Gastrocnemius medialis (tissue), 4 donors: ENCODE data around the gene AKIP1.

Source experiments
- POLR2A ChIP-seq, 2 donors: fragments of 450-650 bp; IDR thresholded peaks; one replicate each; pipeline ENCODE4 v1.6.1; 2017; ENCODE audit warnings: antibody characterized with exemption in 2 of 2, mild to moderate bottlenecking in 2 of 2, moderate library complexity in 2 of 2
- TF ChIP-seq, protein P1 (sequence below), 5 experiments: fragments of 450-650 bp in 3 of 5; fragments of 200-600 bp in 2 of 5; sonication (generic) in 2 of 5; IDR thresholded peaks in 4 of 5; conservative IDR thresholded peaks in 1 of 5; 1 replicate in 4 of 5; 2 replicates in 1 of 5; pipeline ENCODE4 v1.5.1; 2016 to 2019; ENCODE audit warnings: antibody characterized with exemption in 5 of 5, mild to moderate bottlenecking in 3 of 5, moderate library complexity in 3 of 5

DNA sequence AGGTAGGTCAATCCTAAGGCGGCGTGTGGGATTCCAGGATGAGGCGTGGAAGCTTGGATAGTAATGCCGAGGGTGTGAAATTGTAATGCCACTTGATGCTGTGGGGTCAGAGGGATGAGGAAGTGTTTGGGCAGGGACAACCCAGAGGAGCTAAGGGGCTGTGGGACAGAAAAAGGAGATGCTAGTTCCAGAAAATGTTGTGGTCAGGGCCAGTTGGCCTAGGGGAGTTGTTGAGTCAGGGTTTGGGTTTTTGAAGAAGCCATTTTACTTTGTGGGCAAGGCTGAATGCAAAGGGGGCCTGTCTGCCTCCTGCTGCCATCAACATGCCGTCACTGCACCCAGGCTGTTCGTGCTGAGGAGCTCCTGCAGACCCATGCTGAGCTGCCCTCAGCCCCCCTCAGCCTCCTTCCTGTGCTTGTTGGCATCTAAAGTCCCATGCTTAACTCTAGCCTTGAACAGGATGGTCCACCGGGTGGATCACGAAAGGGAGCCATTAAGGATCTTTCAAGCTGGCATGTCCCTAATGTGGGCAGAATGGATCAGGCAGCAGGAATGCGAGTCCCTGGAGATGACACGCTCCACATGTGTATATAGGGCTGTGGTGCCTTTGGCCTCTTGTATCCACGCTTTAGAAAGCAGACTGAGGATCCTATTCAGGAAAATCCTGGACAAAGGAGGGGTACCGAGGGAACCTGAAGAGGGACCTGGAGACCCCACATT is 19.6 kb downstream of the AKIP1 start:
- TF ChIP-seq, protein P1, sequence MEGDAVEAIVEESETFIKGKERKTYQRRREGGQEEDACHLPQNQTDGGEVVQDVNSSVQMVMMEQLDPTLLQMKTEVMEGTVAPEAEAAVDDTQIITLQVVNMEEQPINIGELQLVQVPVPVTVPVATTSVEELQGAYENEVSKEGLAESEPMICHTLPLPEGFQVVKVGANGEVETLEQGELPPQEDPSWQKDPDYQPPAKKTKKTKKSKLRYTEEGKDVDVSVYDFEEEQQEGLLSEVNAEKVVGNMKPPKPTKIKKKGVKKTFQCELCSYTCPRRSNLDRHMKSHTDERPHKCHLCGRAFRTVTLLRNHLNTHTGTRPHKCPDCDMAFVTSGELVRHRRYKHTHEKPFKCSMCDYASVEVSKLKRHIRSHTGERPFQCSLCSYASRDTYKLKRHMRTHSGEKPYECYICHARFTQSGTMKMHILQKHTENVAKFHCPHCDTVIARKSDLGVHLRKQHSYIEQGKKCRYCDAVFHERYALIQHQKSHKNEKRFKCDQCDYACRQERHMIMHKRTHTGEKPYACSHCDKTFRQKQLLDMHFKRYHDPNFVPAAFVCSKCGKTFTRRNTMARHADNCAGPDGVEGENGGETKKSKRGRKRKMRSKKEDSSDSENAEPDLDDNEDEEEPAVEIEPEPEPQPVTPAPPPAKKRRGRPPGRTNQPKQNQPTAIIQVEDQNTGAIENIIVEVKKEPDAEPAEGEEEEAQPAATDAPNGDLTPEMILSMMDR (IDR thresholded peaks at IDR 0.05 in 4 of 5, conservative IDR thresholded peaks at IDR 0.05 in 1 of 5), result no peak
- TF ChIP-seq POLR2A (IDR thresholded peaks at IDR 0.05), result no peak
